OCI-LY7 (cell line): ENCODE data around the gene TMEM250. TPM values are rescaled to one million over a fixed set of nuclear protein-coding genes. Genes with fewer than 3 reads are reported as not detected.

Experiments
- BruUV-seq: library from RNA; stranded (reverse); fragments of 400-500 nt; replicated peaks from 2 replicates; lab custom pipeline; 2021; lab: Mats Ljungman, UMichigan
- CTCF ChIA-PET: fragments of 300-600 bp; sonication (Branson Sonifier 250); formaldehyde crosslinking; loops from one replicate; lab custom pipeline; 2022; ENCODE audit warnings: antibody characterized with exemption; ENCODE audit not compliant: unreplicated experiment; lab: Charles Lee
- POLR2A ChIA-PET: fragments of 300-600 bp; sonication (Branson Sonifier 250); formaldehyde crosslinking; loops from one replicate; lab custom pipeline; 2022; ENCODE audit warnings: antibody characterized with exemption; lab: Charles Lee
- DNase-seq: peaks from one replicate; pipeline ENCODE4 v3.0.0-alpha.2; 2015; ENCODE audit warnings: low spot score
- H2AFZ ChIP-seq: fragments of 200-600 bp; sonication (generic), shearing (Covaris generic); 2 replicates; pipeline ENCODE4 v1.6.1; 2014; ENCODE audit warnings: mild to moderate bottlenecking, antibody characterized with exemption, low read length, moderate library complexity
- H3K27ac ChIP-seq: fragments of 200-600 bp; sonication (generic); 2 replicates; pipeline ENCODE4 v1.5.1; 2014; ENCODE audit warnings: mixed run types, low read depth, mild to moderate bottlenecking, moderate library complexity, low read length, inconsistent platforms; ENCODE audit not compliant: poor library complexity, severe bottlenecking
- H3K36me3 ChIP-seq: fragments of 200-600 bp; sonication (generic); 2 replicates; pipeline ENCODE4 v1.6.1; 2014; ENCODE audit warnings: mild to moderate bottlenecking, antibody characterized with exemption, low read length, moderate library complexity, mixed read lengths; ENCODE audit not compliant: insufficient read depth
- H3K4me1 ChIP-seq: fragments of 200-600 bp; sonication (generic); 2 replicates; pipeline ENCODE4 v1.5.1; 2014; ENCODE audit warnings: mild to moderate bottlenecking, low read length; ENCODE audit not compliant: insufficient read depth, poor library complexity, severe bottlenecking
- H3K4me2 ChIP-seq: fragments of 200-600 bp; sonication (generic); 2 replicates; pipeline ENCODE4 v1.6.1; 2014; ENCODE audit warnings: mild to moderate bottlenecking, low read length
- H3K4me3 ChIP-seq: fragments of 200-600 bp; sonication (generic); 2 replicates; pipeline ENCODE4 v1.5.1; 2014; ENCODE audit warnings: mild to moderate bottlenecking, low read depth, low read length; ENCODE audit not compliant: poor library complexity, severe bottlenecking
- H3K79me2 ChIP-seq: fragments of 200-600 bp; sonication (generic); 2 replicates; pipeline ENCODE4 v1.6.1; 2016; ENCODE audit warnings: low read depth, mild to moderate bottlenecking, low read length, moderate library complexity, mixed read lengths; ENCODE audit not compliant: insufficient read depth
- H3K9me2 ChIP-seq: fragments of 200-600 bp; sonication (generic); 2 replicates; pipeline ENCODE4 v1.6.1; 2016; ENCODE audit warnings: mild to moderate bottlenecking, low read length, mixed read lengths; ENCODE audit not compliant: insufficient read depth
- H3K9me3 ChIP-seq: fragments of 200-600 bp; sonication (generic); 2 replicates; pipeline ENCODE4 v1.6.1; 2014; ENCODE audit warnings: mild to moderate bottlenecking, mixed run types, low read length, mixed read lengths
- H4K20me1 ChIP-seq: fragments of 200-600 bp; sonication (generic); 2 replicates; pipeline ENCODE4 v1.6.1; 2014; ENCODE audit warnings: mild to moderate bottlenecking, antibody characterized with exemption, low read length, moderate library complexity, mixed read lengths; ENCODE audit not compliant: insufficient read depth
- EZH2phosphoT487 ChIP-seq: fragments of 200-600 bp; sonication (generic); IDR thresholded peaks from 2 replicates; pipeline ENCODE4 v1.6.1; 2018; ENCODE audit warnings: low read depth, borderline replicate concordance, mild to moderate bottlenecking, mixed run types, antibody characterized with exemption, low read length, moderate library complexity, mixed read lengths
- intact Hi-C: fragments of 100-400 bp; cut with micrococcal nuclease; formaldehyde crosslinking; loops from one replicate; pipeline ENCODE4 v1.10.0; 2022; ENCODE audit not compliant: unreplicated experiment
- total RNA-seq, 2 experiments: library from RNA; depleted of rRNA in 1 of 2; stranded (reverse); fragments of >200 nt in 1 of 2; shearing (Covaris generic) in 1 of 2; gene quantifications; 2 replicates each; pipeline ENCODE4 v1.2.3, GENCODE V29; 2014 to 2022
- TF ChIP-seq, protein P1 (sequence below): fragments of 200-600 bp; sonication (generic); conservative IDR thresholded peaks from 2 replicates; pipeline ENCODE4 v1.5.1; 2014; ENCODE audit warnings: mild to moderate bottlenecking, antibody characterized with exemption, low read length, moderate library complexity, mixed read lengths

TMEM250 gene
- total RNA-seq, 2 experiments from 2014 or later: 51.0 to 53.8 TPM

- no TSS peak for BruUV-seq
- H4K20me1 ChIP-seq: no peaks in the 10 kb centered on the region
- H3K4me3 ChIP-seq: no peak overlapping the region
- DNase-seq: no peak
- no peaks in the 10 kb centered on the region for H3K9me2 ChIP-seq
- H3K4me2 ChIP-seq: no peak overlapping the region
- no peaks in the 10 kb centered on the region for H3K36me3 ChIP-seq
- peaks cover 14% of the 10 kb centered on the region for H3K4me1 ChIP-seq
- POLR2A ChIA-PET: no interaction called here
- H2AFZ ChIP-seq: no peak overlapping the region
- no peak overlapping the region for H3K27ac ChIP-seq
- CTCF ChIA-PET: no interaction called here
- intact Hi-C loops: no loop called here
- no peaks in the 10 kb centered on the region for H3K79me2 ChIP-seq
- no peaks in the 10 kb centered on the region for H3K9me3 ChIP-seq
- TF ChIP-seq, protein P1, sequence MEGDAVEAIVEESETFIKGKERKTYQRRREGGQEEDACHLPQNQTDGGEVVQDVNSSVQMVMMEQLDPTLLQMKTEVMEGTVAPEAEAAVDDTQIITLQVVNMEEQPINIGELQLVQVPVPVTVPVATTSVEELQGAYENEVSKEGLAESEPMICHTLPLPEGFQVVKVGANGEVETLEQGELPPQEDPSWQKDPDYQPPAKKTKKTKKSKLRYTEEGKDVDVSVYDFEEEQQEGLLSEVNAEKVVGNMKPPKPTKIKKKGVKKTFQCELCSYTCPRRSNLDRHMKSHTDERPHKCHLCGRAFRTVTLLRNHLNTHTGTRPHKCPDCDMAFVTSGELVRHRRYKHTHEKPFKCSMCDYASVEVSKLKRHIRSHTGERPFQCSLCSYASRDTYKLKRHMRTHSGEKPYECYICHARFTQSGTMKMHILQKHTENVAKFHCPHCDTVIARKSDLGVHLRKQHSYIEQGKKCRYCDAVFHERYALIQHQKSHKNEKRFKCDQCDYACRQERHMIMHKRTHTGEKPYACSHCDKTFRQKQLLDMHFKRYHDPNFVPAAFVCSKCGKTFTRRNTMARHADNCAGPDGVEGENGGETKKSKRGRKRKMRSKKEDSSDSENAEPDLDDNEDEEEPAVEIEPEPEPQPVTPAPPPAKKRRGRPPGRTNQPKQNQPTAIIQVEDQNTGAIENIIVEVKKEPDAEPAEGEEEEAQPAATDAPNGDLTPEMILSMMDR: no peak
Observed at GRCh38 chr9:136091582-136092352, 26.9 kb downstream of the TMEM250 start.

- DNase-seq: no peak
Observed at GRCh38 chr9:136090768-136091581, 27.7 kb downstream of the TMEM250 start.

More at GRCh38 chr9:136090768-136091581, 27.7 kb downstream of the TMEM250 start:
- H3K4me2 ChIP-seq: no peak overlapping the region
- H3K4me3 ChIP-seq: no peak overlapping the region
- BruUV-seq: no TSS peak
- H3K4me1 ChIP-seq: peaks cover 14% of the 10 kb centered on the region
- no peak overlapping the region for H3K27ac ChIP-seq
- H3K79me2 ChIP-seq: no peaks in the 10 kb centered on the region
- H2AFZ ChIP-seq: no peak overlapping the region
- POLR2A ChIA-PET: no interaction called here
- H4K20me1 ChIP-seq: no peaks in the 10 kb centered on the region
- H3K36me3 ChIP-seq: no peaks in the 10 kb centered on the region
- H3K9me2 ChIP-seq: no peaks in the 10 kb centered on the region
- CTCF ChIA-PET: no interaction called here
- H3K9me3 ChIP-seq: no peaks in the 10 kb centered on the region
- intact Hi-C loops: no loop called here
- TF ChIP-seq, protein P1: no peak
- no peak for TF ChIP-seq EZH2phosphoT487
